ENCODE measurements around the gene PRKAR2B.
A peak's percentile ranks its signal among the peaks of the same experiment; 100 is the strongest.
"Not testable (repeated sequence)": the region's sequence is repeated elsewhere in the genome, so short reads cannot be mapped to it uniquely, and the experiment has no call there.

The PRKAR2B gene

GRCh38 chr7:107027208-107027607 is 17.3 kb upstream of the PRKAR2B start:
- DNase-seq: peak; percentile 38 to 60

- DNase-seq: peak; percentile 25 to 47
These were observed 15.3 kb upstream of the PRKAR2B start for GRCh38 chr7:107029061-107029763.

GRCh38 chr7:107029764-107030286 is 14.7 kb upstream of the PRKAR2B start:
- no peak for DNase-seq

- no peak for DNase-seq
These were observed 12.5 kb upstream of the PRKAR2B start for GRCh38 chr7:107032050-107032449.

- no peak for DNase-seq
These were observed 11.6 kb upstream of the PRKAR2B start for GRCh38 chr7:107032720-107033438.

- DNase-seq: no peak
These were observed 10.0 kb upstream of the PRKAR2B start for GRCh38 chr7:107034553-107034952.

GRCh38 chr7:107035446-107035845 is 9.1 kb upstream of the PRKAR2B start:
- DNase-seq: no peak

- no peak for DNase-seq
These were observed 8.0 kb upstream of the PRKAR2B start for GRCh38 chr7:107036535-107036934.

- peak; percentile 26 to 60 for DNase-seq
These were observed 6.5 kb upstream of the PRKAR2B start for GRCh38 chr7:107037717-107038603.

- DNase-seq: no peak
These were observed 5.2 kb upstream of the PRKAR2B start for GRCh38 chr7:107039199-107039900.

- DNase-seq: no peak
These were observed 3.4 kb upstream of the PRKAR2B start for GRCh38 chr7:107041097-107041496.

GRCh38 chr7:107041764-107042163 is 2.7 kb upstream of the PRKAR2B start:
- not testable (repeated sequence) for DNase-seq

- DNase-seq: not testable (repeated sequence)
These were observed 2.1 kb upstream of the PRKAR2B start for GRCh38 chr7:107042326-107042910.

GRCh38 chr7:107043491-107043890 is 1.0 kb upstream of the PRKAR2B start:
- peak in 1 of 2 donors; percentile 10 for DNase-seq

- no peak for DNase-seq
These were observed 571 bp upstream of the PRKAR2B start for GRCh38 chr7:107043921-107044346.

GRCh38 chr7:107045195-107045960 is 873 bp downstream of the PRKAR2B start:
- DNase-seq: peak; percentile 13 to 43

- DNase-seq: no peak
These were observed 1.5 kb downstream of the PRKAR2B start for GRCh38 chr7:107045980-107046379.

- DNase-seq: no peak
These were observed 2.2 kb downstream of the PRKAR2B start for GRCh38 chr7:107046491-107047259.

GRCh38 chr7:107047902-107048782 is 3.6 kb downstream of the PRKAR2B start:
- DNase-seq: no peak

All from inflammatory macrophage (primary cell).